ENCODE data around the gene ZNF385B. TPM values are rescaled to one million over a fixed set of nuclear protein-coding genes. Genes with fewer than 3 reads are reported as not detected.

ZNF385B gene
- total and polyA plus RNA-seq, 9 of the 15 experiments (the other 6 are each of a cell fraction or from before 2014, with no cell fraction given): 0.50 TPM; not detected in 8

DNA sequence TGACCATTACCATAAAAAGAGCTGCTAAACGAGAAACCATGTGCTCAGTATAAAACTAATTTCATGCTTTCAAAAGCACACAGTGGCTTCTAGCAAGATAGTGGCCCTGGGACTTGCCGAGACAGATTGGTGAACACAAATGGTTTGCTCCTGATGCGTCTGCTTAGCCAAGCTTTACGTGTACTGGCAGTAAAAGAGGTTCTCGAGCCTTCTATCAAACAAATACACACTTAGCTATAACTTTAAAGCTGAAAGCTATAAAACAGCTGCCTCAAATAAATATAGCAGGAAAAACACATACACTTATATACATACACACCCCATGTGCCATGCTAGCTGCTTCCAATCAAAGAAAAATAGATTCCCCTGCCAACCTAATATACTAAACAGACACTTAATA lies 117.0 kb downstream of the ZNF385B start:
- DNase-seq (ENCODE audit: extremely low read depth in 1 of 4, low spot score in 3 of 4) (no peak), ATAC-seq (no peak), FAIRE-seq (no peak)
- ChIA-PET CTCF (ENCODE audit: low intra/inter-chr PET ratio) (no interaction called here), POLR2A (interaction anchor here (0.6 kb wide), 2 partner anchors 15 to 76 kb away, joined by 3 read pairs; no protein-coding TSS in a partner anchor)
- TF ChIP-seq POLR2G (IDR thresholded peaks at IDR 0.05; ENCODE audit: low read depth, low read length): no peak
- TF ChIP-seq SMAD1 (IDR thresholded peaks at IDR 0.05; ENCODE audit: low read depth, low read length, partially characterized antibody): no peak
- no peak for TF ChIP-seq RBBP5 (IDR thresholded peaks at IDR 0.05; ENCODE audit: borderline replicate concordance, insufficient read depth, low read length, poor library complexity, severe bottlenecking)
- no peak for TF ChIP-seq CBFA2T3 (IDR thresholded peaks at IDR 0.05)
- TF ChIP-seq GABPB2 (CRISPR knock-in tag; conservative IDR thresholded peaks at IDR 0.05): no peak
- TF ChIP-seq TRIM24 (IDR thresholded peaks at IDR 0.05): no peak
- no peak for TF ChIP-seq CTCFL (IDR thresholded peaks at IDR 0.05; ENCODE audit: borderline replicate concordance, insufficient read depth, low read depth, low read length, poor library complexity, severe bottlenecking)
- no peak for TF ChIP-seq GTF2F1 (IDR thresholded peaks at IDR 0.05; ENCODE audit: low read depth, low read length)
- no peak for TF ChIP-seq SNIP1 (IDR thresholded peaks at IDR 0.05; ENCODE audit: low read depth)
- TF ChIP-seq ZNF263 (CRISPR knock-in tag; IDR thresholded peaks at IDR 0.05; ENCODE audit: borderline replicate concordance): no peak
- no peak for TF ChIP-seq ZC3H4 (CRISPR knock-in tag; IDR thresholded peaks at IDR 0.05; ENCODE audit: borderline replicate concordance)
- TF ChIP-seq RB1 (IDR thresholded peaks at IDR 0.05; ENCODE audit: low read depth): no peak
- TF ChIP-seq, protein P1, sequence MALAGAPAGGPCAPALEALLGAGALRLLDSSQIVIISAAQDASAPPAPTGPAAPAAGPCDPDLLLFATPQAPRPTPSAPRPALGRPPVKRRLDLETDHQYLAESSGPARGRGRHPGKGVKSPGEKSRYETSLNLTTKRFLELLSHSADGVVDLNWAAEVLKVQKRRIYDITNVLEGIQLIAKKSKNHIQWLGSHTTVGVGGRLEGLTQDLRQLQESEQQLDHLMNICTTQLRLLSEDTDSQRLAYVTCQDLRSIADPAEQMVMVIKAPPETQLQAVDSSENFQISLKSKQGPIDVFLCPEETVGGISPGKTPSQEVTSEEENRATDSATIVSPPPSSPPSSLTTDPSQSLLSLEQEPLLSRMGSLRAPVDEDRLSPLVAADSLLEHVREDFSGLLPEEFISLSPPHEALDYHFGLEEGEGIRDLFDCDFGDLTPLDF (CRISPR knock-in tag; IDR thresholded peaks at IDR 0.05): no peak
- no peak for TF ChIP-seq NFATC3 (IDR thresholded peaks at IDR 0.05)
- TF ChIP-seq ZNF121 (CRISPR knock-in tag; conservative IDR thresholded peaks at IDR 0.05): no peak
- TF ChIP-seq HMGN3 (IDR thresholded peaks at IDR 0.05; ENCODE audit: borderline replicate concordance, extremely low read depth, insufficient read length, low read depth, low read length): no peak
- no peak for TF ChIP-seq NR4A1 (CRISPR knock-in tag; IDR thresholded peaks at IDR 0.05)
- no peak for TF ChIP-seq NR4A1 (tag; IDR thresholded peaks at IDR 0.05)
- H3K79me2 ChIP-seq (ENCODE audit: control insufficient read depth, insufficient read depth, low read length): no peaks in the 10 kb centered on the region
- H3K27ac ChIP-seq (ENCODE audit: extremely low read depth, low read depth, low read length): no peak overlapping the region
- H3K9me3 ChIP-seq (replicated peaks; ENCODE audit: control insufficient read depth, insufficient read depth, low read depth, low read length): no peaks in the 10 kb centered on the region
- no TSS peak for BruUV-seq (replicated peaks)
- H3K4me1 ChIP-seq (replicated peaks in 1 of 2; ENCODE audit: control insufficient read depth in 2 of 2, insufficient read depth in 2 of 2, low read length in 2 of 2): no peaks in the 10 kb centered on the region
- 1% methylated on average over 5 of the region's 5 CpGs for WGBS (ENCODE audit: insufficient coverage, low coverage, missing lambda C conversion rate)
- no peak overlapping the region for H3K4me3 ChIP-seq
- H2AFZ ChIP-seq (ENCODE audit: low read depth, low read length): no peak overlapping the region
- 0 out of 5 replicates have a peak, but pooled peaks cover 0 to 2% of the 10 kb centered on the region in 2 experiments for H3K27me3 ChIP-seq (ENCODE audit: control insufficient read depth in 2 of 2, insufficient read depth in 2 of 2, low read length in 2 of 2)
- no peaks in the 10 kb centered on the region for H3K36me3 ChIP-seq (ENCODE audit: control insufficient read depth, insufficient read depth, low read length)
- H3K4me2 ChIP-seq (ENCODE audit: insufficient read depth, low read length): no peak overlapping the region
- H3K9me1 ChIP-seq (ENCODE audit: control insufficient read depth, insufficient read depth, low read length): no peaks in the 10 kb centered on the region
- in situ Hi-C loops (cut with MboI): no loop called here
- no peaks in the 10 kb centered on the region for H4K20me1 ChIP-seq (replicated peaks; ENCODE audit: control insufficient read depth, insufficient read depth, low read length)
- no peak overlapping the region for H3K9ac ChIP-seq (ENCODE audit: insufficient read depth in 1 of 2, low read depth in 2 of 2, low read length in 2 of 2)
- intact Hi-C loops (cut with micrococcal nuclease): loop anchor here (10.0 kb wide), 1 partner anchor 830 kb away; no protein-coding TSS in a partner anchor
